Hindlimb muscle (tissue), 1 donor: Measurements from ENCODE around the gene FMOD. TPM values are rescaled to one million over a fixed set of nuclear protein-coding genes. Genes with fewer than 3 reads are reported as not detected.

Experiments
- DNase-seq: peaks from one replicate; pipeline ENCODE4 v3.0.0-alpha.2; 2013
- polyA plus RNA-seq: library from polyadenylated mRNA; unstranded; fragments of 120-200 nt; gene quantifications from one replicate; pipeline ENCODE4 v1.2.1, GENCODE V29; 2013; ENCODE audit not compliant: insufficient read length

FMOD gene
- polyA plus RNA-seq, 1 donor = 54.8 TPM

- no peak for DNase-seq
These were observed 9.7 kb upstream of the FMOD start for GRCh38 chr1:203360547-203361185.

- DNase-seq = no peak
These were observed 8.2 kb upstream of the FMOD start for GRCh38 chr1:203359010-203359571.

- no peak for DNase-seq
These were observed 3.3 kb upstream of the FMOD start for GRCh38 chr1:203354246-203354645.

DNA sequence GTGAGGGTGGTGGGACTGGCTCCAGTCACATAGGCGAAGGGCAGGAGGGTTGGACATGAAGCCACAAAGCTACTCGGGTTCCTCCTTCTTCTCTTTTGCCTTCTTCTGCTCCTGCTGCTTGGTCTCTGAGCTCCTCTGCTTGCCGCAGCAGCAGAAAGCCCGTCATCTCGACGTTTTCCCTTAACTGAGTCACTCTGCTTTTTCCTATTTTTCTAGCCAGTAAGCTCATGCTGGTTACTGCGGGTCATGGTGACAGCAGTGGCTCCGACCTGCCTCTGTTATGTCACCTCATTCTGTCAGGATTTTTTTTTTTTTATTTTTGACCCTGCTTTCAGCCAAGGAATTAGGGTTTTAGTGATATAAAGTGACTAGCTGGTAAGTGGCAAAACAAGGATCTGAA, 2.6 kb upstream of the FMOD start:
- no peak for DNase-seq

GRCh38 chr1:203349773-203350524, 973 bp downstream of the FMOD start:
- DNase-seq = no peak

- no peak for DNase-seq
These were observed 1.8 kb downstream of the FMOD start for GRCh38 chr1:203349166-203349565.

DNA sequence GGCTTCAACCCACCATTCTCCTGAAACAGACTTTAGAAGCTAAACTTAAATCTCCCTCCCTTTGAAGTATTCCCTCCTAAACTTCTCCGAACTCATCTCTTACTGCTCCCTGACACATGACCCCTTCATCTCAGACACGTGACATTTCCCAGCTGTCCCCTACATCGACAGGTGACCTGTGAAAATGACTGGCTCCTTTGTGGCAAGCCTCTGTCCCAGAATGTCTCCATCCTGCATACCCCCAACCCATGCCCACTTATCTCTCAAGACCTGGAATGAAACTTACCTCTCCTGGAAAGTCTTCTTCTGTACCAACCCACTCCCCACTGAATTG, 4.2 kb downstream of the FMOD start:
- DNase-seq = no peak

- DNase-seq = no peak
These were observed 4.7 kb downstream of the FMOD start for GRCh38 chr1:203346060-203346768.

DNA sequence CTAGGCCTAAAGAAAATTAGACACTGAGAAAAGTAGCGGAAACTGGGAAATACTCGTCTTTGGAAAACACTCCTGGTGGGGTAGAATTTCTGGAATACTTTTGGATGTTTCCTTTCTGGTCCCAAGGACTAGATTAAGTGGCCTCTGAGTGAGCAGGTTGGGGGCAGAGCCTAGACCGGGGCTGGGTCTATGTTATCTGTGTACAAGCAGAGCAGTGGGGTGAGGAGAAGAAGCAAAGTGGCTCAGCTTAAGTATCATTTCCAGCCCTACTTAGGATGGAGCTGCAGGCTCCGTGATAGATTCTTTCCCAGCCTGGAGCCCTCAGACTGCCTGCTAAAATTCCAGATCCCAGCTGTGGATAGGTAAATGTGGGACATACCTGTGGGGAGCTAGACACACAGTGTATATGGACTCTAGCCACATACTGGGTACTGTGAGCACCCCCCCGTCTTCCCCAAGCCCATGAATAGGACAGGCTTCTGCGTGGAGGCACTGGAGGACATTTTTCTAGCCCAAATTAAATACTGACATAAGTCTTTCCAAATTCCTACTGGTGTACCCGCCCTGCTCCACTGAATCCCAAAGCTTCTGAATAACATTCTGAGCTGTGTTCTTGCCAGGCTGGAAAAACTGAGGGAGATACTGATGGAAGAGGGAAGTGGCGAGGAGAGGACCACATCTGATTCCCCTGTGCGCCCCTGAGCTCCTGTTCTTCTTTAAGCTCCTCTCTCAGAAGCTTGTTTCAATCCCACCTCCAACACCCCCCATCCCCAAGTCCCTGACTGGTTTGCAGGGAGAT, 6.8 kb downstream of the FMOD start:
- no peak for DNase-seq

DNA sequence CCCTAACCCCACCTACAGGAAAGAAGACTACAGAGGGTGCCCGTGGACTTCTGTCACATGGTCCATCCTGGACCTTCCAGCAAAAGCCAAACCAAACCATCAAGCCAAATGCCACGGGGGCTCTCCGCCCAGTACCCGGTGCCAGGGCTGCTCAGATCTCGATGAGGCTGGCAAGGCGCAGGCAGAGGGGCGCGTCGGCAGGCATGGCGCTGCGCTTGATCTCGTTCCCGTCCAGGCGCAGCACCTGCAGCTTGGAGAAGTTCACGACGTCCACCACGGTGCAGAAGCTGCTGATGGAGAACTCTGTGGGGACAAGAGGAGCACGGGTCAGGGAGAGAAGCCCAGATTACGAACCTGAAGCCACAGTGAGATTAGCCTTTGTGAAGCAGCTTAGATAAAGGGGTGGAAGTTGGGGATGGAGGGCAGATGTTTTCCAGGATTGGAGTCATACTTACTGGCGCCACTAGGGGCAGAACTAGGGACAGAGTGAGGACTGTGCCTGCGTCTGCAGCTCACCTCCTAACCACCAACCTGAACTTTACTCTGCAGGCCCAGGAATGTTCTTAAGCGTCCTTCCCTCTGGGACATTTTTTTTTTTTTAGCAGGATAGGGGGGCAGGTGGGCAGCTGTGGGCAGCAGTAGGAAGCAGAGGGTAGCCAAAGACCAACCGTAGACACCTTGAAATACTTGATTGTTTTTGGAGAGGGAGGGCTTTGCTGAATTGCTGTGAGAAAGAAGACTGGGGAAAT, 8.6 kb downstream of the FMOD start:
- DNase-seq = no peak

DNA sequence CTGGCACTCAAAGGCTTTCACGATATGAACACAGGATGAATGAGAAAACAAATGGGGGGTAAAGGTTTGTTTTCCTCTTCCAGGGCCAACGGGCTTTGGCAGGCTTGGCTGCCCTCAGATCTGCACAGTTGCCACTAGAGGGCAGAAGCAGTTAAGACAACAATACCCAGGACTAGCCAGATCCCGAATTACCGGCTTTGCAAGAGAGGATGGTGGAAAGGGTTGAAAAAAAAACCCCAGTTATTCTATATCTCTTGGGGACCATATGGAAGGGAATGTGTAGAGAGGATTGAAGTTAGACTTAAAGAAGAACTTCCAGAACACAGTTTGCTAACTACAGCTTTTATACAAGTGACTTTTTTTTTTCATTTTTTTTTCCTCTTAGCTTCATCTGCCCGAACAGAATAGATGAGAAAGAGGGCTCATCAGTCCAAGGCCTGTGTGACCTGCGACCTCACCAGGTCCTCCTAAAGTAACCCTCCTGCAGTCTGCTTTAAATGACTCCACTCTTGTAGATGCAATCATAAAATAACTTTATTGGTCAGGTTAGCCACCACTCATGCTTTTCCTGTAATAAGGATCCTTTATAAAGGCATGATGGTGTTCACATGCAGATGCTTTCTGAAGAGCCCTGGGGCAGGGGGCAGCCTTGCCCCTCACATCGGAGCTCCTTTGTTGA, 10.7 kb downstream of the FMOD start:
- DNase-seq = peak; percentile 83

DNA sequence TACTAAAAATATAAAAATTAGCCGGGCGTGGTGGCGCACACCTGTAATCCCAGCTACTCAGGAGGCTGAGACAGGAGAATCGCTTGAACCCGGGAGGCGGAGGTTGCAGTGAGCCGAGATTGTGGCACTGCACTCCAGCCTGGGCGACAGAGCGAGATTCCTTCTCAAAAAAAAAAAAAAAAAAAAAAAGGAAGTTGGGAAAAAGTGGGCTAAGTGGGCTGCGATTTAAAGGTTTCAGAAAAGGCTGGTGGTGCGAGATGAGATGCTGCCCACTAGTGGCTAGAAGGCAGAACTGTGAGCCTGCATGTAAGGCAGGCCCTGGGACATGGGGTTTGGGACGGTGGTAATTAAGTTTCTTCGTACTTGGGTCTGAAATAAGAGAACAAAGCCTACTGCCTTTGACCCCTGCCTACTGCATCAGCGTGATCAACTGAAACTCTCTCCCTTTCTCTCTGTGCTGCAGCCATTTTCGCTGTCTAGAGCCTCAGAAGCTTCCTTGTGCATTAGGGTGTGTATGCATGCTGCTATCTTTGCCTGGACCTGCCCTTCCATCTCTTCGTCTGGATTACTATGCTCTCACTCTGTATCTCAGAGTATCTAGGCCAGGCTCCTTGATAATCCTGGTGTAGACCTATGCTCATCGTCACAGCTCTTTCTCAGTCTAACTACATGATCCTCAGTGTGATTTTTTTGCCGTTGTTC, 12.4 kb downstream of the FMOD start:
- DNase-seq = no peak

- no peak for DNase-seq
These were observed 14.8 kb downstream of the FMOD start for GRCh38 chr1:203336097-203336496.

DNA sequence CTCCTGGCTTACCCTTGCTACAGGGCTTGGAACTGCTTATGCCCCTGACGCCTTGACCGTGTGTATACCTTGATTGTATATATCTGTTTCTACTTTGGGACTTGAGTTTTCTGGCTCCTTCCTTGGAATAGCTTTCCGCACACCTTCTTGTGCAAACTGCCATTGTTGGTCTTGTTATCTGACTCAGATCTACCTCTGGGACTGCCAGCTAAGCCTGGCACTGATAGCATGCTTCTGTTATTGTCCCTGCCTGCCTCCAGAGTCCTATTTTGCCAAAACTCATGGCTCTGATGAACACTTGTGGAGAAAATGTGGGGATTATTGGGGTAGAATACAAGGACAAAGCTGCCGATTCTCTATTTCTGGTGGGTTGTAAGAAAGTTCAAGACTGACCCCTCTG, 15.4 kb downstream of the FMOD start:
- DNase-seq = no peak

GRCh38 chr1:203331224-203331623, 19.7 kb downstream of the FMOD start:
- DNase-seq = no peak

- no peak for DNase-seq
These were observed 22.2 kb downstream of the FMOD start for GRCh38 chr1:203328714-203329122.

- peak; percentile 67 for DNase-seq
These were observed 23.1 kb downstream of the FMOD start for GRCh38 chr1:203327684-203328457.

DNA sequence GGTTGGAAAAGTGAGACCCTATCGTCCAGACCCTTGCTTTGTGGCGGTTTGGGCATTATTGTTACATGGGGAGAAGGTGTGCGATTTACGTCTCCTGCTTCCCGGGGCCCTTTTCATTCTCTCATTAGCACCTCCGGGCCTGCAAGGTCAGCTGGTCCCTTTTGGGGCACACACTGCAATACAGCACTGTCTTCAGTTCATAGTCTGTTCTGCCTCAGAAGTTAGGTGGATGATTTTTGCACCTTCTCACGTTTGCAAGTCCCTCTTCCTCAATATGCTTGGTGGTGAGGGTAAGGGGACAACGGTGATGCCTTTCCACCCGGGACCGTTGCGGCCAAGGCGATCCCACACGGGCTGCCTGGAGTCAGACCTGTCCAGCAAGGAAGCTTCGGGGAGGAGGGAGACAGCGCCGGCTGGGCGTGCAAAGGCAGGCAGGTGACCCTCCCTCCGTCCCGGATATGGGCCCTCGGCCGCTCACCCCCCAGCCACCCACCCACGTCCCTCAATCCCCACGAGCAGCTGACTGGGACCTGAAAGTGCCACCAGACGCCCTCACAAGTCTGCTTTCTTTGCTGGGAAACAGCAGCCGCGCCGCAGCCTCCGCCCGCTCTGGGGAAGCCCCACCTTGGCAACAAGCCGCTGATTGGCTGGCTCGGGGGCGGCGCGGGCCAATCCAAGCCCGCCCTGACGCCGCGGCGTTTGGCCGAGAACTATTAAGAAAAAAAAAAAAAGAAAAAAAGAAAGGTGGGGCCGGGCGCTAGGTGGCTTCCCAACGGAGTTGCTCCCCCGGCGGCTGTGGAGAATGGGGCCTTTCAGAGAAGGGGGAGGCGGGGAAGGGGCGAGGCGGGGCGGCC, 23.9 kb downstream of the FMOD start:
- peak; percentile 93 for DNase-seq
